Adrenal gland (tissue), 12 donors: ENCODE data around the gene SDK1. TPM values are rescaled to one million over a fixed set of nuclear protein-coding genes. Genes with fewer than 3 reads are reported as not detected.

Experiments used
- DNase-seq, 7 donors: peaks; one replicate each; pipeline ENCODE4 v3.0.0-alpha.2; 2019 to 2020
- H3K27ac ChIP-seq, 5 donors: fragments of 200-600 bp; sonication (generic) in 4 of 5; 1 replicate in 3 of 5; 2 replicates in 2 of 5; pipeline versions ENCODE4 v1.5.1 to v1.8.0; 2016 to 2020; ENCODE audit warnings: mild to moderate bottlenecking in 1 of 5
- H3K27me3 ChIP-seq: fragments of 200-600 bp; 2 replicates; pipeline ENCODE4 v1.8.0; 2021
- H3K36me3 ChIP-seq, 2 donors: fragments of 200-600 bp; replicated peaks in 1 of 2; 1 replicate in 1 of 2; 2 replicates in 1 of 2; pipeline versions ENCODE4 v1.5.1 to v1.8.0; 2018 to 2022
- H3K4me1 ChIP-seq, 2 donors: fragments of 200-600 bp; replicated peaks in 1 of 2; 1 replicate in 1 of 2; 2 replicates in 1 of 2; pipeline versions ENCODE4 v1.5.1 to v1.8.0; 2018 to 2021
- H3K4me3 ChIP-seq, 4 donors: fragments of 200-600 bp; sonication (generic) in 3 of 4; one replicate each; pipeline ENCODE4 v1.5.1; 2016 to 2018
- H3K9me3 ChIP-seq, 3 donors: fragments of 200-600 bp; sonication (generic) in 1 of 3; replicated peaks in 1 of 3; 1 replicate in 2 of 3; 2 replicates in 1 of 3; pipeline versions ENCODE4 v1.5.1 to v1.8.0; 2016 to 2021
- POLR2A ChIP-seq, 2 donors: fragments of 450-650 bp; IDR thresholded peaks; one replicate each; pipeline ENCODE4 v1.6.1; 2017; ENCODE audit warnings: antibody characterized with exemption in 2 of 2, mild to moderate bottlenecking in 2 of 2, moderate library complexity in 1 of 2
- WGBS, 4 donors: extraction: QIAGEN DNeasy Blood & Tissue Kit in 2 of 4; methylation state at CpG; one replicate each; pipeline versions ENCODE4 v1.1.5 to v1.1.7; 2013 to 2017; 5-methylcytosine and 5-hydroxymethylcytosine counted together
- intact Hi-C, 2 donors: fragments of 100-400 bp; cut with DNase I; formaldehyde crosslinking; loops; one replicate each; pipeline versions ENCODE4 v1.14.1 to v1.15.0; 2022 to 2023
- polyA plus RNA-seq, 3 donors: library from polyadenylated mRNA; stranded (reverse); fragments of 200-250 nt in 2 of 3; fragments of 350-450 nt in 1 of 3; fragmentation: Illumina TruSeq in 1 of 3; extraction: RNeasy Lipid Tissue Mini Kit (QIAGEN cat#74804) in 1 of 3; gene quantifications; one replicate each; pipeline ENCODE4 v1.2.3, GENCODE V29; 2013 to 2014
- total RNA-seq, 9 donors: library from RNA; depleted of rRNA in 4 of 9; stranded (reverse); fragments of >200 nt in 4 of 9; fragments of 120-200 nt in 1 of 9; fragmentation: NEBNext Ultra II Directional in 1 of 9; extraction: Animal tissue kit (Norgen Biotek cat#: 25700) in 1 of 9; gene quantifications; one replicate each; pipeline versions ENCODE4 v1.1.0 to v1.2.4, GENCODE V29; 2013 to 2023
- TF ChIP-seq, protein P1 (sequence below), 6 experiments: fragments of 450-650 bp in 4 of 6; fragments of 200-600 bp in 2 of 6; sonication (generic) in 1 of 6; IDR thresholded peaks; 1 replicate in 5 of 6; 2 replicates in 1 of 6; pipeline versions ENCODE4 v1.5.1 to v1.8.0; 2016 to 2021; ENCODE audit warnings: antibody characterized with exemption in 6 of 6, mild to moderate bottlenecking in 2 of 6, moderate library complexity in 1 of 6
- donor health status: healthy with polysubstance abuse.
- donor health status: Bipolar disorder and iron deficiency.
- donor health status: DM: yes; HTN: yes; CAD: no.
- donor health status: DM: no; HTN: no; CAD: no.
- donor health status: DM: no; HTN: no; CAD: no.
- donor health status: DM: yes; HTN: yes; CAD: no.

The SDK1 gene
- total and polyA plus RNA-seq, 12 donors, result 0.50 to 3.6 (median 1.5) TPM

DNA sequence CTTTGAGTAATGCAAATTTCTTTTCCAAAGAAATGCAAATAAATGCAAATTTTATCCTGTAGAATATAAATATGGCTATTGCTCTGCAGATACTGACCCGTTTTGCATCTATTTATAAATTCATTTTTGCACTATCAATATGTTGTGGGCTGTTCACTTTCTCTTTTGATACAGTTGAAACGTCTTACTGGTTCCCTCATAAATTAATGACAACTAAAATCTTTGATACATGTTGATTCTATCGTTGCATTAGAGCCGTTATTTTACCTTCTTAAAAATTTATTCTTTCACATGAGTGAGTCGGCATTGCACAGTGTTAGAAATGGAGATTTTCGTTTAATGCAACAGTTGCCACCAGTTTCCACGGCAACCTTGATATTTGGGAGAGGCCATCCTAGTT lies 691.8 kb downstream of the SDK1 start:
- Histone ChIP-seq H3K27me3 (peaks cover 6% of the 10 kb centered on the region), H3K9me3 (no peaks in the 10 kb centered on the region), H3K4me1 (no peaks in the 10 kb centered on the region), H3K4me3 (no peak overlapping the region), H3K36me3 (no peaks in the 10 kb centered on the region), H3K27ac (no peak overlapping the region)
- intact Hi-C loops, result no loop called here
- TF ChIP-seq, protein P1, sequence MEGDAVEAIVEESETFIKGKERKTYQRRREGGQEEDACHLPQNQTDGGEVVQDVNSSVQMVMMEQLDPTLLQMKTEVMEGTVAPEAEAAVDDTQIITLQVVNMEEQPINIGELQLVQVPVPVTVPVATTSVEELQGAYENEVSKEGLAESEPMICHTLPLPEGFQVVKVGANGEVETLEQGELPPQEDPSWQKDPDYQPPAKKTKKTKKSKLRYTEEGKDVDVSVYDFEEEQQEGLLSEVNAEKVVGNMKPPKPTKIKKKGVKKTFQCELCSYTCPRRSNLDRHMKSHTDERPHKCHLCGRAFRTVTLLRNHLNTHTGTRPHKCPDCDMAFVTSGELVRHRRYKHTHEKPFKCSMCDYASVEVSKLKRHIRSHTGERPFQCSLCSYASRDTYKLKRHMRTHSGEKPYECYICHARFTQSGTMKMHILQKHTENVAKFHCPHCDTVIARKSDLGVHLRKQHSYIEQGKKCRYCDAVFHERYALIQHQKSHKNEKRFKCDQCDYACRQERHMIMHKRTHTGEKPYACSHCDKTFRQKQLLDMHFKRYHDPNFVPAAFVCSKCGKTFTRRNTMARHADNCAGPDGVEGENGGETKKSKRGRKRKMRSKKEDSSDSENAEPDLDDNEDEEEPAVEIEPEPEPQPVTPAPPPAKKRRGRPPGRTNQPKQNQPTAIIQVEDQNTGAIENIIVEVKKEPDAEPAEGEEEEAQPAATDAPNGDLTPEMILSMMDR (IDR thresholded peaks at IDR 0.05), result no peak
- TF ChIP-seq POLR2A (IDR thresholded peaks at IDR 0.05), result no peak
- DNase-seq, result no peak
- WGBS, 4 donors, result 80 to 87% (median 84%) methylated on average over 7 of the region's 7 CpGs

- H3K36me3 ChIP-seq, result no peaks in the 10 kb centered on the region
- TF ChIP-seq, protein P1 (IDR thresholded peaks at IDR 0.05), result no peak
- TF ChIP-seq POLR2A (IDR thresholded peaks at IDR 0.05), result no peak
- no peak overlapping the region for H3K4me3 ChIP-seq
- H3K4me1 ChIP-seq, result no peaks in the 10 kb centered on the region
- intact Hi-C loops, result no loop called here
- WGBS, 4 donors, result 84 to 93% (median 88%) methylated on average over 5 of the region's 5 CpGs
- no peak overlapping the region for H3K27ac ChIP-seq
- H3K9me3 ChIP-seq, result no peaks in the 10 kb centered on the region
- peaks cover 6% of the 10 kb centered on the region for H3K27me3 ChIP-seq
- no peak for DNase-seq
These were observed 693.7 kb downstream of the SDK1 start for GRCh38 chr7:3994764-3995163.

- no peak for DNase-seq
- Histone ChIP-seq H3K4me1 (no peaks in the 10 kb centered on the region), H3K9me3 (no peaks in the 10 kb centered on the region), H3K4me3 (no peak overlapping the region), H3K27ac (no peak overlapping the region), H3K27me3 (peaks cover 6% of the 10 kb centered on the region), H3K36me3 (no peaks in the 10 kb centered on the region)
- no peak for TF ChIP-seq POLR2A (IDR thresholded peaks at IDR 0.05)
- TF ChIP-seq, protein P1 (IDR thresholded peaks at IDR 0.05), result no peak
- 54 to 77% (median 65%) methylated on average over 7 of the region's 7 CpGs for WGBS, 4 donors
- intact Hi-C loops, result no loop called here
These were observed 694.1 kb downstream of the SDK1 start for GRCh38 chr7:3995187-3995586.

DNA sequence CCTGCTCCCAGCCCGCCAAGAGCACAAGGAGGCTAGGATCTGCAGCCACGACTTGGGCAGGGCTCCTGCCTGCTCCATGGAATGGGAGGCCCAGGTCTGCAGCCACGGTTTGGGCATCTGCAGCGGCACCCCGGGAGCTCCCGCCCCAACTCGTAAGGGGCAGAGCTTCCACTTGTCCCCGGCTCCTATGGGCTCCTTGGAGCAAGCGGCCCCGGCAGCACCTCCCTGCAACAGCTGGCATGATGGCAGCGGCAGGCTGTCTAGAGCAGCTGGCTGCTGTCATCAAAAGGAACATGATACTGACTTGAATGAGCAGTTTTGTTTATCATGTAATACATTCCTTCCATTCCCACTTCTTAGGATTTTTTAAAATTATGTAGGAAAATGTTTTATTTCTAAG lies 697.0 kb downstream of the SDK1 start:
- no peak for TF ChIP-seq POLR2A (IDR thresholded peaks at IDR 0.05)
- TF ChIP-seq, protein P1 (IDR thresholded peaks at IDR 0.05), result no peak
- Histone ChIP-seq H3K27me3 (peaks cover 10% of the 10 kb centered on the region), H3K9me3 (no peaks in the 10 kb centered on the region), H3K4me1 (no peaks in the 10 kb centered on the region), H3K4me3 (no peak overlapping the region), H3K36me3 (no peaks in the 10 kb centered on the region), H3K27ac (no peak overlapping the region)
- DNase-seq, result no peak
- 78 to 90% (median 85%) methylated on average over 7 to 11 of the region's 11 CpGs for WGBS, 4 donors
- intact Hi-C loops, result no loop called here
